ENCODE measurements around the gene GCH1.

Gene GCH1

GRCh38 chr14:54828037-54828436 lies 74.6 kb downstream of the GCH1 start:
- no peak for DNase-seq (ENCODE audit: low read depth, low spot score)

- DNase-seq (ENCODE audit: low read depth, low spot score): no peak
Observed at GRCh38 chr14:54823757-54824549, 78.7 kb downstream of the GCH1 start.

- DNase-seq (ENCODE audit: low read depth, low spot score): no peak
Observed at GRCh38 chr14:54822685-54823084, 79.9 kb downstream of the GCH1 start.

GRCh38 chr14:54818201-54819133 lies 84.2 kb downstream of the GCH1 start:
- DNase-seq (ENCODE audit: low read depth, low spot score): no peak

GRCh38 chr14:54817506-54817905 lies 85.1 kb downstream of the GCH1 start:
- no peak for DNase-seq (ENCODE audit: low read depth, low spot score)

- DNase-seq (ENCODE audit: low read depth, low spot score): no peak
Observed at GRCh38 chr14:54816450-54816849, 86.2 kb downstream of the GCH1 start.

GRCh38 chr14:54815515-54815914 lies 87.1 kb downstream of the GCH1 start:
- no peak for DNase-seq (ENCODE audit: low read depth, low spot score)

GRCh38 chr14:54815016-54815415 lies 87.6 kb downstream of the GCH1 start:
- DNase-seq (ENCODE audit: low read depth, low spot score): no peak

- no peak for DNase-seq (ENCODE audit: low read depth, low spot score)
Observed at GRCh38 chr14:54814076-54814475, 88.5 kb downstream of the GCH1 start.

- DNase-seq (ENCODE audit: low read depth, low spot score): no peak
Observed at GRCh38 chr14:54813081-54813480, 89.5 kb downstream of the GCH1 start.

- DNase-seq (ENCODE audit: low read depth, low spot score): no peak
Observed at GRCh38 chr14:54812617-54813016, 90.0 kb downstream of the GCH1 start.

- no peak for DNase-seq (ENCODE audit: low read depth, low spot score)
Observed at GRCh38 chr14:54809767-54810166, 92.9 kb downstream of the GCH1 start.

GRCh38 chr14:54808326-54809161 lies 94.1 kb downstream of the GCH1 start:
- no peak for DNase-seq (ENCODE audit: low read depth, low spot score)

- DNase-seq (ENCODE audit: low read depth, low spot score): no peak
Observed at GRCh38 chr14:54807881-54808280, 94.7 kb downstream of the GCH1 start.

- DNase-seq (ENCODE audit: low read depth, low spot score): no peak
Observed at GRCh38 chr14:54807428-54807827, 95.2 kb downstream of the GCH1 start.

- DNase-seq (ENCODE audit: low read depth, low spot score): no peak
Observed at GRCh38 chr14:54806616-54807015, 96.0 kb downstream of the GCH1 start.

- DNase-seq (ENCODE audit: low read depth, low spot score): no peak
Observed at GRCh38 chr14:54805445-54806322, 96.9 kb downstream of the GCH1 start.

- DNase-seq (ENCODE audit: low read depth, low spot score): no peak
Observed at GRCh38 chr14:54805070-54805444, 97.6 kb downstream of the GCH1 start.

GRCh38 chr14:54804538-54805041 lies 98.0 kb downstream of the GCH1 start:
- no peak for DNase-seq (ENCODE audit: low read depth, low spot score)

- no peak for DNase-seq (ENCODE audit: low read depth, low spot score)
Observed at GRCh38 chr14:54803926-54804537, 98.6 kb downstream of the GCH1 start.

Measured in brain pericyte (primary cell).